Neural crest cell (in vitro differentiated cells): ENCODE data around the gene BTD. TPM values are rescaled to one million over a fixed set of nuclear protein-coding genes. Genes with fewer than 3 reads are reported as not detected.

Experiments
- DNase-seq: peaks from one replicate; pipeline ENCODE4 v3.0.0; 2021; ENCODE audit warnings: low read depth, mixed read lengths, low spot score
- H3K27ac Mint-ChIP-seq: one replicate; pipeline ENCODE4 v1.8.0; 2021; ENCODE audit warnings: mild to moderate bottlenecking, mixed read lengths; ENCODE audit not compliant: unreplicated experiment
- H3K27me3 Mint-ChIP-seq: 2 replicates; pipeline ENCODE4 v1.8.0; 2021; ENCODE audit warnings: low read depth, mild to moderate bottlenecking, mixed read lengths
- H3K36me3 Mint-ChIP-seq: 2 replicates; pipeline ENCODE4 v1.8.0; 2021; ENCODE audit warnings: low read depth, mild to moderate bottlenecking, mixed read lengths
- H3K4me1 Mint-ChIP-seq: 2 replicates; pipeline ENCODE4 v1.8.0; 2021; ENCODE audit warnings: mixed read lengths
- H3K4me3 Mint-ChIP-seq: one replicate; pipeline ENCODE4 v1.8.0; 2021; ENCODE audit warnings: mild to moderate bottlenecking, mixed read lengths
- H3K9me3 Mint-ChIP-seq: 2 replicates; pipeline ENCODE4 v1.8.0; 2021; ENCODE audit warnings: mixed read lengths
- CTCF ChIP-seq: fragments of 200-600 bp; sonication (generic); conservative IDR thresholded peaks from 2 replicates; pipeline ENCODE4 v1.5.0; 2021; ENCODE audit warnings: antibody characterized with exemption, mild to moderate bottlenecking
- total RNA-seq: library from RNA; stranded (reverse); gene quantifications from 2 replicates; pipeline ENCODE4 v1.2.1, GENCODE V29; 2021

BTD gene
- total RNA-seq, 1 donor from 2014 or later = 5.8 TPM

DNA sequence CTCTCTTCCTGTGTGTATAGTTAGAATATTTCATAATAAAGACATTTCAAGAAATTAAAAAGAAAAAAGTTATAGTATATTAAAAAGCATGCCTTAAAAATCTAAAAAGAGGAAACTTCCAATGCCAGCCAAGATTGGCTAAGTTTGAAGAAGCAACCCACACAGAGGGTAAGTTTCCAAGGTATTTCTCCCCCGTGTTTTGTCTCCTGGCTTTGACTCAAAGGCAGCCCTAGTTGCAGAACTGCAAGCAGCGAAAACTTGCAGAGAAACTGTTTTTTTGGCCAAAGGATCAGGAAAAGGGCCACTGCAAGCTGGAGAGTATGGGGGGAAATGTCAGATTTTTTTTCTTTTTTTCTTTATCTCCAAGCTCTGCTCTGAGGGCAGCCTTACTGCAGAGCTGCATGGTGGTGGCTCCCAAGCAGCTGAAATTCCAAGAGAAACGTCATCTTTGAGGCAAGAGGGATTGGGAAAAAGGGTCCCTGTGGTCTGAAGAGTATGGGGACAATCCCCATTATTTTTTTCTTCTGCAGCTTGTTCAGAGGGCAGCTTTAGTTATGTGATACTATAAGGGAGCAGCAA lies 23.2 kb upstream of the BTD start:
- Mint-ChIP-seq H3K27ac (no peak overlapping the region), H3K36me3 (peaks cover 3% of the 10 kb centered on the region), H3K4me1 (no peaks in the 10 kb centered on the region), H3K27me3 (no peaks in the 10 kb centered on the region), H3K4me3 (no peak overlapping the region), H3K9me3 (no peaks in the 10 kb centered on the region)
- TF ChIP-seq CTCF = no peak
- DNase-seq = no peak

DNA sequence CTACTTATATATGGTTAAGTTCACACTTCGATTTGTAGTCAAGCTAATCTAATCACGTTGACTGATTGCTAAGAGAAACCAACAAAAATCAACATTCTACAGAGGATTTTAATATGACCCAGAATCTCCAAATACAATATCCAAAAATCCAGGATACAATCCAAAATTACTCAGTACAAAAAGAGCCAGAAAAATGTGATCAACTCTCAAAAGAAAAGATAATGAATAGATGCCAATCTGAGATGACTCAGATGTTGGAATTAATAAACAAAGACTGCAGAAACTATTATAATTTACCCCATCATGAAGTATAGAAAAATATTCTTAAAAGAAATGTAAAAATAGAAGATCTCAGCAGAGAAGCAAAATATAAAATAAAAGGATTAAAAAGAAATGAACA lies 22.5 kb upstream of the BTD start:
- H3K36me3 Mint-ChIP-seq = peaks cover 3% of the 10 kb centered on the region
- H3K4me1 Mint-ChIP-seq = no peaks in the 10 kb centered on the region
- no peak for DNase-seq
- TF ChIP-seq CTCF = no peak
- H3K9me3 Mint-ChIP-seq = no peaks in the 10 kb centered on the region
- H3K4me3 Mint-ChIP-seq = no peak overlapping the region
- no peak overlapping the region for H3K27ac Mint-ChIP-seq
- no peaks in the 10 kb centered on the region for H3K27me3 Mint-ChIP-seq

- no peaks in the 10 kb centered on the region for H3K27me3 Mint-ChIP-seq
- no peaks in the 10 kb centered on the region for H3K4me1 Mint-ChIP-seq
- TF ChIP-seq CTCF = no peak
- DNase-seq = no peak
- H3K27ac Mint-ChIP-seq = no peak overlapping the region
- no peaks in the 10 kb centered on the region for H3K9me3 Mint-ChIP-seq
- H3K36me3 Mint-ChIP-seq = peaks cover 3% of the 10 kb centered on the region
- no peak overlapping the region for H3K4me3 Mint-ChIP-seq
These were observed 19.8 kb upstream of the BTD start for GRCh38 chr3:15581471-15582394.

- H3K27ac Mint-ChIP-seq = no peak overlapping the region
- peaks cover 3% of the 10 kb centered on the region for H3K36me3 Mint-ChIP-seq
- TF ChIP-seq CTCF = no peak
- no peaks in the 10 kb centered on the region for H3K4me1 Mint-ChIP-seq
- no peak overlapping the region for H3K4me3 Mint-ChIP-seq
- no peaks in the 10 kb centered on the region for H3K9me3 Mint-ChIP-seq
- H3K27me3 Mint-ChIP-seq = no peaks in the 10 kb centered on the region
- DNase-seq = no peak
These were observed 16.3 kb upstream of the BTD start for GRCh38 chr3:15585111-15585845.

- Mint-ChIP-seq H3K9me3 (no peaks in the 10 kb centered on the region), H3K27me3 (no peaks in the 10 kb centered on the region), H3K4me1 (no peaks in the 10 kb centered on the region), H3K4me3 (no peak overlapping the region), H3K27ac (no peak overlapping the region), H3K36me3 (no peaks in the 10 kb centered on the region)
- DNase-seq = no peak
- no peak for TF ChIP-seq CTCF
These were observed 10.3 kb upstream of the BTD start for GRCh38 chr3:15591242-15591641.
